ENCODE data around the gene EIF3F.

DNA sequence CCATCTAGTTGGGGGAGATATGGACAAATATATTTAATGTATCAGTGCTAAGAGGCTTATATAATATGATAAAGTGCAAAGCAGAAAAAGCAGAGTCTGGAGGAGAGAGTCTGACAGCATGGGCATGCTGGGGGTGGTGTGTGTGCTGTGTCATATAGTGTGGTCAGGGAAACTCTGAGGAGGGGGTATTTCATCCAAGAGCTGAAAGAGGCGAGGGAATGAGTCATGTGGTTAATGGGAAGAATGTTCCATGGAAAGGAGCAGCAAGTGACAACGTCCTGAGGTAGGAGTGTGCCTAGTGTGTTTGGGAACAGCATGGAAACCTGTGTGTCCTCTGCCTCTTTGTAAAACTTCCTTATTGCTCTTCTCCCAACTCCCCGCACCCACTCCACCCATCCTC lies 38.0 kb downstream of the EIF3F start:
- TF ChIP-seq PCBP1 (IDR thresholded peaks at IDR 0.05; ENCODE audit: borderline replicate concordance, low read depth, low read length) (no peak), ZNF263 (CRISPR knock-in tag; IDR thresholded peaks at IDR 0.05) (no peak), NCOA5 (CRISPR knock-in tag; IDR thresholded peaks at IDR 0.05) (no peak), PHF5A (CRISPR knock-in tag; IDR thresholded peaks at IDR 0.05; ENCODE audit: low read depth, unreplicated experiment) (no peak), NFE2L1 (CRISPR knock-in tag; IDR thresholded peaks at IDR 0.05; ENCODE audit: borderline replicate concordance) (no peak), MAZ (IDR thresholded peaks at IDR 0.05; ENCODE audit: borderline replicate concordance, low read depth, low read length) (no peak), MAZ (CRISPR knock-in tag; IDR thresholded peaks at IDR 0.05; ENCODE audit: low read depth) (no peak), EP300 (IDR thresholded peaks at IDR 0.05; ENCODE audit: low read depth in 2 of 2, low read length in 2 of 2) (no peak), EP300 (CRISPR knock-in tag; IDR thresholded peaks at IDR 0.05; ENCODE audit: borderline replicate concordance) (no peak)
- TF ChIP-seq, protein P1, sequence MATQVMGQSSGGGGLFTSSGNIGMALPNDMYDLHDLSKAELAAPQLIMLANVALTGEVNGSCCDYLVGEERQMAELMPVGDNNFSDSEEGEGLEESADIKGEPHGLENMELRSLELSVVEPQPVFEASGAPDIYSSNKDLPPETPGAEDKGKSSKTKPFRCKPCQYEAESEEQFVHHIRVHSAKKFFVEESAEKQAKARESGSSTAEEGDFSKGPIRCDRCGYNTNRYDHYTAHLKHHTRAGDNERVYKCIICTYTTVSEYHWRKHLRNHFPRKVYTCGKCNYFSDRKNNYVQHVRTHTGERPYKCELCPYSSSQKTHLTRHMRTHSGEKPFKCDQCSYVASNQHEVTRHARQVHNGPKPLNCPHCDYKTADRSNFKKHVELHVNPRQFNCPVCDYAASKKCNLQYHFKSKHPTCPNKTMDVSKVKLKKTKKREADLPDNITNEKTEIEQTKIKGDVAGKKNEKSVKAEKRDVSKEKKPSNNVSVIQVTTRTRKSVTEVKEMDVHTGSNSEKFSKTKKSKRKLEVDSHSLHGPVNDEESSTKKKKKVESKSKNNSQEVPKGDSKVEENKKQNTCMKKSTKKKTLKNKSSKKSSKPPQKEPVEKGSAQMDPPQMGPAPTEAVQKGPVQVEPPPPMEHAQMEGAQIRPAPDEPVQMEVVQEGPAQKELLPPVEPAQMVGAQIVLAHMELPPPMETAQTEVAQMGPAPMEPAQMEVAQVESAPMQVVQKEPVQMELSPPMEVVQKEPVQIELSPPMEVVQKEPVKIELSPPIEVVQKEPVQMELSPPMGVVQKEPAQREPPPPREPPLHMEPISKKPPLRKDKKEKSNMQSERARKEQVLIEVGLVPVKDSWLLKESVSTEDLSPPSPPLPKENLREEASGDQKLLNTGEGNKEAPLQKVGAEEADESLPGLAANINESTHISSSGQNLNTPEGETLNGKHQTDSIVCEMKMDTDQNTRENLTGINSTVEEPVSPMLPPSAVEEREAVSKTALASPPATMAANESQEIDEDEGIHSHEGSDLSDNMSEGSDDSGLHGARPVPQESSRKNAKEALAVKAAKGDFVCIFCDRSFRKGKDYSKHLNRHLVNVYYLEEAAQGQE (IDR thresholded peaks at IDR 0.05; ENCODE audit: borderline replicate concordance in 1 of 2, low read depth in 1 of 2, low read length in 2 of 2): no peak
- TF ChIP-seq, protein P2, sequence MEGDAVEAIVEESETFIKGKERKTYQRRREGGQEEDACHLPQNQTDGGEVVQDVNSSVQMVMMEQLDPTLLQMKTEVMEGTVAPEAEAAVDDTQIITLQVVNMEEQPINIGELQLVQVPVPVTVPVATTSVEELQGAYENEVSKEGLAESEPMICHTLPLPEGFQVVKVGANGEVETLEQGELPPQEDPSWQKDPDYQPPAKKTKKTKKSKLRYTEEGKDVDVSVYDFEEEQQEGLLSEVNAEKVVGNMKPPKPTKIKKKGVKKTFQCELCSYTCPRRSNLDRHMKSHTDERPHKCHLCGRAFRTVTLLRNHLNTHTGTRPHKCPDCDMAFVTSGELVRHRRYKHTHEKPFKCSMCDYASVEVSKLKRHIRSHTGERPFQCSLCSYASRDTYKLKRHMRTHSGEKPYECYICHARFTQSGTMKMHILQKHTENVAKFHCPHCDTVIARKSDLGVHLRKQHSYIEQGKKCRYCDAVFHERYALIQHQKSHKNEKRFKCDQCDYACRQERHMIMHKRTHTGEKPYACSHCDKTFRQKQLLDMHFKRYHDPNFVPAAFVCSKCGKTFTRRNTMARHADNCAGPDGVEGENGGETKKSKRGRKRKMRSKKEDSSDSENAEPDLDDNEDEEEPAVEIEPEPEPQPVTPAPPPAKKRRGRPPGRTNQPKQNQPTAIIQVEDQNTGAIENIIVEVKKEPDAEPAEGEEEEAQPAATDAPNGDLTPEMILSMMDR (CRISPR knock-in tag; IDR thresholded peaks at IDR 0.05): no peak

All from HepG2 (cell line).